Stimulated activated CD4-positive, alpha-beta T cell treated with anti-CD3 and anti-CD28 coated beads, TNF-alpha, amount 100 ng/mL, for 4 hours (primary cell): ENCODE data around the gene TMEM39A.

Experiments
- DNase-seq, 3 experiments: peaks; one replicate each; pipeline ENCODE4 v3.0.0-alpha.2; 2020; ENCODE audit warnings: low read depth in 3 of 3

Gene TMEM39A

GRCh38 chr3:119401069-119401468, 62.3 kb downstream of the TMEM39A start:
- no peak for DNase-seq

- DNase-seq = no peak
Measured at GRCh38 chr3:119400466-119400865, 62.9 kb downstream of the TMEM39A start.

- DNase-seq = no peak
Measured at GRCh38 chr3:119396870-119397269, 66.5 kb downstream of the TMEM39A start.

- DNase-seq = no peak
Measured at GRCh38 chr3:119395923-119396358, 67.5 kb downstream of the TMEM39A start.

GRCh38 chr3:119388577-119388976, 74.8 kb downstream of the TMEM39A start:
- DNase-seq = no peak

- DNase-seq = no peak
Measured at GRCh38 chr3:119382134-119382533, 81.3 kb downstream of the TMEM39A start.

GRCh38 chr3:119380697-119381096, 82.7 kb downstream of the TMEM39A start:
- no peak for DNase-seq
